Measurements from ENCODE around the gene NPAS3. TPM values are rescaled to one million over a fixed set of nuclear protein-coding genes. Genes with fewer than 3 reads are reported as not detected.

NPAS3 gene
- total RNA-seq, 1 donor = 0.86 TPM

GRCh38 chr14:33689680-33690079 is 751.0 kb downstream of the NPAS3 start:
- no peak for DNase-seq (ENCODE audit: low read depth)
- no peak overlapping the region for H3K4me3 ChIP-seq (ENCODE audit: low read depth, low read length)
- TF ChIP-seq, protein P1, sequence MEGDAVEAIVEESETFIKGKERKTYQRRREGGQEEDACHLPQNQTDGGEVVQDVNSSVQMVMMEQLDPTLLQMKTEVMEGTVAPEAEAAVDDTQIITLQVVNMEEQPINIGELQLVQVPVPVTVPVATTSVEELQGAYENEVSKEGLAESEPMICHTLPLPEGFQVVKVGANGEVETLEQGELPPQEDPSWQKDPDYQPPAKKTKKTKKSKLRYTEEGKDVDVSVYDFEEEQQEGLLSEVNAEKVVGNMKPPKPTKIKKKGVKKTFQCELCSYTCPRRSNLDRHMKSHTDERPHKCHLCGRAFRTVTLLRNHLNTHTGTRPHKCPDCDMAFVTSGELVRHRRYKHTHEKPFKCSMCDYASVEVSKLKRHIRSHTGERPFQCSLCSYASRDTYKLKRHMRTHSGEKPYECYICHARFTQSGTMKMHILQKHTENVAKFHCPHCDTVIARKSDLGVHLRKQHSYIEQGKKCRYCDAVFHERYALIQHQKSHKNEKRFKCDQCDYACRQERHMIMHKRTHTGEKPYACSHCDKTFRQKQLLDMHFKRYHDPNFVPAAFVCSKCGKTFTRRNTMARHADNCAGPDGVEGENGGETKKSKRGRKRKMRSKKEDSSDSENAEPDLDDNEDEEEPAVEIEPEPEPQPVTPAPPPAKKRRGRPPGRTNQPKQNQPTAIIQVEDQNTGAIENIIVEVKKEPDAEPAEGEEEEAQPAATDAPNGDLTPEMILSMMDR (IDR thresholded peaks at IDR 0.05; ENCODE audit: insufficient read depth, low read depth, low read length) = no peak

DNA sequence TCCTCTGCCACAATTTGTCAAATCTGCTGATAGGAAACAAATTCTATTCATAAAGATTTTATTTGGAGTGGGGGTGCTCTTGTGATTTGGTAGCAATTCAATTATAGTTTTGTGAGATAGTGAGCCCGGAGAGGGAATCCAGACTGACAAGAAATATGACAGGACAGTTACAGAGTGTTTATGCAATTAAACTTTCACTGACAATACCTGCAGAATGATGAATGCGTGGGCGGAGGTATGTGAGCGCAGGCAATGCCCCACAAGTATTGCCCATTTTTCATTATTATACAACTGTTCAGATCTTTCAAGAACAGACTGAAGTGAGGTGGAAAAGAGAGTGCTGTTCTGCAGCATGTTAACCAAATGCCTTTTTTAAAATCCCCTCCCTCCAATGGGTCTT is 753.2 kb downstream of the NPAS3 start:
- TF ChIP-seq, protein P1 (IDR thresholded peaks at IDR 0.05; ENCODE audit: insufficient read depth, low read depth, low read length) = no peak
- no peak for DNase-seq (ENCODE audit: low read depth)
- no peak overlapping the region for H3K4me3 ChIP-seq (ENCODE audit: low read depth, low read length)

DNA sequence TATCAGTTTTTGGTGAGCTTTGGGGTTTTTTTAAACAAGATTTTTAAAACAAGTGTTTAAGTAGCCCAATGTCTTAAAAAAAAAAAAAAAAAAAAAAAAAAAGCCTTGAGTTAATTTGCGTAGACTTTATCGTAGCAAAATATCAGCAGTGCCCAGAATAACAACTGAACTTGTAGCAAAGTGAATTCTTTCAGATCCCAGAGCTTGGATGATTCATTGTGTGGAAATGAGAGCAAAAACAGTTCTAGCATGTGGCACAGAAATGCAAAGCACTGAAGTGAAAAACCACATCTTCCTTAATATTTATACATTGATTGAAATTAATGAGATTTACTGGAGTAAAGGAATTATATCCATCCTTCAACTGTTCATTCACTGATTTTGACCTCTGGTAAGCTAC is 754.1 kb downstream of the NPAS3 start:
- H3K4me3 ChIP-seq (ENCODE audit: low read depth, low read length) = no peak overlapping the region
- peak; percentile 71 for DNase-seq (ENCODE audit: low read depth)
- TF ChIP-seq, protein P1 (IDR thresholded peaks at IDR 0.05; ENCODE audit: insufficient read depth, low read depth, low read length) = no peak

- TF ChIP-seq, protein P1 (IDR thresholded peaks at IDR 0.05; ENCODE audit: insufficient read depth, low read depth, low read length) = no peak
- peak; percentile 33 for DNase-seq (ENCODE audit: low read depth)
- no peak overlapping the region for H3K4me3 ChIP-seq (ENCODE audit: low read depth, low read length)
Observed at GRCh38 chr14:33693237-33693636, 754.6 kb downstream of the NPAS3 start.

GRCh38 chr14:33696165-33696564 is 757.5 kb downstream of the NPAS3 start:
- DNase-seq (ENCODE audit: low read depth) = no peak
- TF ChIP-seq, protein P1 (IDR thresholded peaks at IDR 0.05; ENCODE audit: insufficient read depth, low read depth, low read length) = no peak
- H3K4me3 ChIP-seq (ENCODE audit: low read depth, low read length) = no peak overlapping the region

GRCh38 chr14:33699300-33699983 is 760.8 kb downstream of the NPAS3 start:
- no peak for DNase-seq (ENCODE audit: low read depth)
- no peak overlapping the region for H3K4me3 ChIP-seq (ENCODE audit: low read depth, low read length)
- TF ChIP-seq, protein P1 (IDR thresholded peaks at IDR 0.05; ENCODE audit: insufficient read depth, low read depth, low read length) = no peak

DNA sequence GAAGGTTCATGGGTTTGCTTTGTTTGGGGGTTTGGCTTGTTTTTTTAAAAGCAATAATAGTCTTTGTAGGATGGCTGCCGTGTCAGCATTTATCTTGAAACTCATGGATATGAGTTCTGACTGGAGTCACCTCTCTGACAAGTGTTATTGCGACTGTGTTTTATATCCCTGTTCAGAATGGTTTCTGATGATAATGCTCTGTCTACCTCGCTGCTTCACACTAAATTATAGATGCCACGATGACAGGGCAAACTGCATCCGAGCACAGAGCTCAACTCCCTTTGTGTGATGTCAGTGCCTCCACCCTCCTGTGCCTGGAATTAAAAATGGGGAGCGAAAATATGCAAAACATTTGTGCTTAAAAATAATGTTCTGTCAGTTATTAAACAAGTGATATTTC is 761.4 kb downstream of the NPAS3 start:
- TF ChIP-seq, protein P1 (IDR thresholded peaks at IDR 0.05; ENCODE audit: insufficient read depth, low read depth, low read length) = no peak
- no peak for DNase-seq (ENCODE audit: low read depth)
- no peak overlapping the region for H3K4me3 ChIP-seq (ENCODE audit: low read depth, low read length)

All from fibroblast of villous mesenchyme (primary cell).